NCI-H1048 (cell line): Measurements from ENCODE around the gene COL6A1.

Experiments used
- DNase-seq: peaks from one replicate; lab custom pipeline; 2025; lab: John Stamatoyannopoulos, UW

The COL6A1 gene

DNA sequence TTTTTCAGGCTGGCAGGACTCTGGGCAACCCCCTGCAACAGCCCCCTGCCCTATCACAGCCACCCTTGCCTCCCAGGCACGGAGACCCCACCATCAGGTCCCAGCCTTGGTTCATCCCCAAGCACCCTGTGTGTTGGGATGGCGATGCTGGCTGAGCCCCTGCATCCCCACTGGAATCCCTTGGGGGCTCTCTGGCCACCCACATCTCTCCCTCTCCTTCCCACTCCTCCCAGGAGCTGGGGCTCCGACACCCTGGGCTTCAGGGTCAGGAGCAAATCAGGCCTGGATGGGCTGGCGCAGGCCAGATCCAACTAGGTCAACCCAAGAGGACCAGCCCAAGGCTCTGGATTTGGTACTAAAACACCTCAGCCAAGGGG lies 25.9 kb downstream of the COL6A1 start:
- DNase-seq, result no peak

DNA sequence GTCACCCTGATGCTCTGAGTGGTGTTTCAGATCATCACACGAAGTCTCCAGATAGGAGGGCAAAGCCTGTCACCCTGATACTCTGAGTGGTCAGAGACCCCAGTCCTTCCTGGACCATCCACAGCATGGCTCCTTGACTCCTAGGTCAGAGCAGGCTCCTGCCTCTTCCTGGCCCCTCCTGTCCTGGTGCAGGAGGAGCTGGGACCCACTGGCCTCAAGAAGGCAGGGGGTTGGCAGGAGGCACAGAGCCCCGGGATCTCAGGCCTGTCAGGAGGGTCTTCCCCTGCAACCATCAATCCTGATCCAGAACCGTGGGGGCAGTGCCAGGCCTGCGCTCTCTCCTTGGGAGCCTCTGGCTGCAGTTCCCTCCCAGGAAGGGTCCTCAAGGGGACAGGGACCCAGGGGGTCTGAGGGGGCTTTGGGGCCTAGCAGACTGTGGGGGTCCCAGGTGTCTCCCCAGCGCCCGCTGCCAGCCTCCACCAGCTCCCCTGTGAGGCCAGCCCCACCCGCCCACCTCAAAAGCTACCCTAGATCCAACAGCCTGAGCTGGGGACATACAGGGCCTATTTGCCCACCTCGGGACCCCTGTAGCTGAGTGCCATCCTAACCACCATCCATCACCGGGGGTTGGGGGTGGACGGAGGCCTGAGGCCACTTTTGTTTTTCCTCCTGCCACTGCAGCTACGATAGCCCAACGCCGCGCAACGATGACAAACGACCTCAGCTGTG lies 27.5 kb downstream of the COL6A1 start:
- no peak for DNase-seq

DNA sequence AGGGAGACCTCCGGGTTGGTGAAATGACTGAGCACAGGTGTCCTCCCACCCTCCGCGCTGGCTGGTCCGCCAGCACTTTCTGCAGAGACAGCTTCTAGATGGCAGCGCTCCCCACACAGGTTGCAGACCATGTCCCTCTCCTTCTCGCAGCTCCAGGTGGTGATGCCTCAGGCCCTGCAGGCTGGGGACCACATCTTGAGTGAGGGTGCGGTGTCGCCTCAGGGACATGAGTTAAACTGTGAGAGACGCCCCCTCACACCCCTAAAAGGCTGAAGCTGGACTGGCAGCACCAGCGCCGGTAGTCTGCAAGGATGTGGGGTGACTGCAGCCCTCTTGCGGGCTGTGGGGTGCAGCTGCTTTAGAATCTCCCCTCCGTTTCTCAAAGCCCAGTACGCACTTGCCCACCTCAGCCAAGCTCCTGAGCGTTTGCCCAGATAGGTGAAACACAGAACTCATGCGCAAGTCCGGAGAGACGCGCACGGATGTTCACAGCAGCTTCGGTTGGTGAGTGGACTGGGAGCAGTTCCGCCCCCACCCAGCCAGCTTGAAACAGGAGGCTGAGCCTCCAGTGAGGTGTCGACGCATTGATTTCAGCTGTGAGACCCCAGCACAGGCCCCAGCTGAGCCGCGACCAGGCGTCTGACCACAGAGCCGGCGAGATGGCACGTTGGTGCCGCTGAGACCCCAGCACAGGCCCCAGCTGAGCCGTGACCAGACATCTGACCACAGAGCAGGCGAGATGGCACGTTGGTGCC lies 28.6 kb downstream of the COL6A1 start:
- no peak for DNase-seq

DNA sequence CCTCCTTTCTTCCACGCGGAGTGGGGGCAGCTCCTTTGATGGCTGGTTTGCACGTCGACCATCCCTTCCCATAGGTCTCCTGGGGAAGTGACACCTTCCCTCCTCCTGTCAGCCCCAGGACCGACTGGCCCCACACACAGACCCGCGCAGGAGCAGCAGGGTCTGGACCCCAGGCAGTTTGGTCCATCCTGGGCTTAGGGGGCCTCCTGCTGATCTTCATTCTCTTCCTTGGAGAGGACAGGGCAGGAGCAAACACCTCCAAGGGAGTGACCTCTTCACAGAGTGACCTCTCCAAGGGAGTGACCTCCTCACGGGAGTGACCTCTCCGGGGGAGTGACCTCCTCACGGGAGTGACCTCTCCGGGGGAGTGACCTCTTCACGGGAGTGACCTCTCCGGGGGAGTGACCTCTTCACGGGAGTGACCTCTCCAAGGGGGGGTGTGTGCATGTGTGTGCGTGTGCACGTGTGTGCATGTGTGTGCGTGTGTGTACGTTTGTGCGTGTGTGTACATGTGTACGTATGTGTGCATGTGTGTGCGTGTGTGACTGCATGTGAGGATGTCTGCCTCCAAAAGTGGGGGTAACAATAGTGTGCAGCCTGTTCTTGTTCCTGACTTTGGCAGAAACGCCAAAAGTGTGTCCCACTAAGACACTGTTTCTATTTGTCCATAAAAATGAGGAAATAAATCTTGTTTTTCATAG lies 29.8 kb downstream of the COL6A1 start:
- no peak for DNase-seq

DNA sequence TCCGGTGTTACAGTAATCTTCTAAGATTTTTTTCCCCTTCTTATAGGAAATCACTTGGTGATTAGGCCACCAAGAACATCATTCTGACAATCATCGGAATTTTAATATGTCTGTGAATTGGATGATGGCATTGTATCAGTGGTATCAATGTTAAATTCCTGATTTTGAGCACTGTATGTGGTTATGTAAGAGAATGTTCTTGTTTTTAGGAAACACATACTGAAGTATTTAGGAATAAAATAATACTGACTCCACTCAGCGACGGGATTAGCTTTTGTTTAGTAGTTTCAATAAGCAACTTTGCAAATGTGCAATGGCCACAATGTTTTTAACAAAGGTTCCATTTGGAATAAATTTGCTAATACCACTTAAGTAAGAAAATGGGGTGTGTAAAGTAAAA lies 30.6 kb downstream of the COL6A1 start:
- DNase-seq, result no peak

DNA sequence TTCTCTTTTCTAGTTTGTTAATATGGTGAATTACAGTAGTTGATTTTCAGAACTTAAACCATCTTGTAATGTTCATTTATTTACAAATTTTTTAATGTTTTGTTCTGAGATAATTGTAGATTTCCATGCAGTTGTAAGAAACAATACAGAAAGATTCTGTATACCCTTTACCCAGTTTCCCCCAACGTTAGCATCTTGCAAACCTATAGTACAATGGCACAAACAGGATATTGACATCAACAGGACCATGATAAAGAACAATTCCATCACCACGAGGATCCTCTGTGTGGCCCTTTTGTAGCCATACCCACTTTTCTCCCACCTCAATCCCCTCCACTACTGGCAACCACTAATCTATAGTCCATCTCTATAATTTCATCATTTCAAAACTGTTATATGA lies 33.3 kb downstream of the COL6A1 start:
- no peak for DNase-seq

DNA sequence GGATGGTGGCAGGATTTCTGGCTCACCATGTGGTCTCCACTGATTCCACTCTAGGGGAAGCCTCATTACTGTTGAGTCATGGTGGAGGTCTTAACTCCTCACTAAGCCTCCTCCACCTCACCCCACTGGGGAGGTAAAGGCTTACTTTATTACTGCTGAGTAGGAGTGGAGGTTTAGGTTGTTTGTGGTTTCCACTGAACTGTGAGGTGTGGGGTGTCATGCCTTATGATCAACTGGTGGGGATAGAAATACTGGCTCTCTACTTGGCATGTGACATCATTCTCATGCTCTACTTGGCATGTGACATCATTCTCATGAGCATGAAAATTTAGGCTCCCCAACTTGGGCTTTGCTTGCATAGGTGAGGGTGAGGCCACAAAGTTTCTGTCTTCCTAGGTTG lies 35.6 kb downstream of the COL6A1 start:
- DNase-seq, result no peak

DNA sequence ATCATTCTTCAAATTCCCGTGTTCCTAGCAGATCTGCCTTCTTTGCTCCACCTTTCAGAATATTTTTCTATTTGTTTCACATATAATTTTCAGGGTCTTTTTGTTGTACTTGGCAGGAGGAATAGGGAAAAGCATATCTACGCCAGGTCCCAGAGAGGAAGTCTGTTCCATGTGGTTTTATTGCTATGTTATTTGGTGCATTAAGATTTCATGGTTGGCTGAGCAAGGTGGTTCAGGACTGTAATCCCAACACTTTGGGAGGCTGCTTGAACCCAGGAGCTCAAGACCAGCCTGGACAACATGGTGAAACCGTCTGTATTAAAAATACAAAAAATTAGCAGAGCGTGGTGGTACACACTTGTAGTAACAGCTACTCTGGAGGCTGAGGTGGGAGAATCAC lies 36.1 kb downstream of the COL6A1 start:
- DNase-seq, result no peak

DNA sequence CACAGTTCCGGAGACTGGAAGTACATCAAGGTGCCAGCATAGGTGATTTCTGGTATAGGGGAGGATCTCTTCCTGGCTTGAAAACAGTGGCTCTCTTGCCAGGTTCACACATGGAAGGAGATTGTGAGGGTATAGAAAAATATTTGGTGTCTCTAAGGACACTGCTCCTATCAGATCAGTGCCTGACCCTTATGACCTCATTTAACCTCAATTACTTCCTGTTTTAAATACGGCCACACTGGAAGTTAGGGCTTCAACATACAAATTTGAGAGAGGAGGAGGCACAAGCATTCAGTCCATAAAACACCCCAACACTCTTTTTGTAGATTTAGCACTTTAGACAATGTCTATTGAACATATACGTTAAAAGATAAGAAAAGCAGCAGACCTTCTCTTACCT lies 37.0 kb downstream of the COL6A1 start:
- DNase-seq, result no peak

DNA sequence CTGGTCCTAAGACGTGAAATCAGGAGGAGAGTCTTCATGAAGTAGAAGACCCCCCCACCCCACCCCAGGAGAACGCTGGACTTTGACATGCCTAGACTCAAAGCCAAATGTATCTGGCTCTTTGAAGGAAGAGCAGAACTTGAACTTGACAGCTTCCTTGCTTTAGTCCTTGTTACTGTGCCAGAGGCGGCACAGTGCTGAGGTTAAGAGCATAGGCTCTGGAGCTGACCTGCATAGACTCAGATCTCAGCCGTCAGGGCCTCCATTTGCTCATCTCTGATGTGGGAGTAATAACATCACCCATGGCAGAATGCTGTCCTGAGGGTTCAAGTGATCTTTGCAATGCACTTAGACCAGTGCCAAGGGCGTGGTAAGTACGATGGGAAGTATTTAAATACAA lies 39.0 kb downstream of the COL6A1 start:
- DNase-seq, result no peak

DNA sequence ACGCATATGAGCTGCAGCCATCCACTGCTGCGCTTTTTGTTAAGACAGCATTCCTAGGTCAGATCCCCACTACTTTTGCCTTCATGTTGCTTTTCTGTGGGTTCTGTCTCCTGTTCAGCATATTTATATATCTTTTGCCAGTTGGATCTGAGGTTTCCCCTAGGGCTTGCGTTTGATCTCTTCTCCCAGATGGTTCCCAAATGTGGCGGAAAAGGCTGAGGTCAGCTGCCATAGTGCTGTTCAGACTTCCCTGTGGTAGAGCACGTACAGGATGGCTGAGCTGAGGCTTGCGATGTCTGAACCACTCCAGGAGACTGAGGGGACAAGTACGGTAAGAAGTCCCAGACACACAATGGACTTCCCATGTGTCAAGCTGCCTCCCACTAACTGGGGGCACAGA lies 39.8 kb downstream of the COL6A1 start:
- DNase-seq, result no peak

DNA sequence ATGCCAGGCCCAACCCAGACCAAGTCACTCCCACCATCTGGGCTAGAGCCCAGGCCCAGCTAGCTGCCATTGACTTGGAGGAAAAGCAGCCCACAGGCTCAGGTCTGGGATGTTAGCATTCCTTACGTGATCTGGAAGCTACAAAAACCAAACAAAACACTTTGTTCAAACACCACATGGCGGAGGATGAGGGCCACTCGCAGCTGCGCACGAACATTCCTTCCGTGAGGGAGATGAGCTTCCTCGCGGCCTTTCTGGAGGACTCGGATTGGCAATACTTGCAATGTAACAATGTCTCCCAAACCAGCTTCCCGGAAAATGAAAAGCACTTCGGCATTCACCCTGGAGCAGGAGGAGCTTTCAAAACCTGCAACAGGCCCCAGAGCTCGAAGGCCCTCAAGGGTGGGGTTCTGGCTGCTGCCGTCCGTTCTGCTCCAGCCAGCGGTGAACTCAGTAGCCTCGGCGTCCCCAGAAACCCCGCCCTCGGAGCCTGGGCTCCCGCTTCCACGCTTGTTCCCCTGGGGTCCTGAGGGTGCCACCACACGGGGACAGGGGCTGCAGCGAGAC lies 40.5 kb downstream of the COL6A1 start:
- no peak for DNase-seq

DNA sequence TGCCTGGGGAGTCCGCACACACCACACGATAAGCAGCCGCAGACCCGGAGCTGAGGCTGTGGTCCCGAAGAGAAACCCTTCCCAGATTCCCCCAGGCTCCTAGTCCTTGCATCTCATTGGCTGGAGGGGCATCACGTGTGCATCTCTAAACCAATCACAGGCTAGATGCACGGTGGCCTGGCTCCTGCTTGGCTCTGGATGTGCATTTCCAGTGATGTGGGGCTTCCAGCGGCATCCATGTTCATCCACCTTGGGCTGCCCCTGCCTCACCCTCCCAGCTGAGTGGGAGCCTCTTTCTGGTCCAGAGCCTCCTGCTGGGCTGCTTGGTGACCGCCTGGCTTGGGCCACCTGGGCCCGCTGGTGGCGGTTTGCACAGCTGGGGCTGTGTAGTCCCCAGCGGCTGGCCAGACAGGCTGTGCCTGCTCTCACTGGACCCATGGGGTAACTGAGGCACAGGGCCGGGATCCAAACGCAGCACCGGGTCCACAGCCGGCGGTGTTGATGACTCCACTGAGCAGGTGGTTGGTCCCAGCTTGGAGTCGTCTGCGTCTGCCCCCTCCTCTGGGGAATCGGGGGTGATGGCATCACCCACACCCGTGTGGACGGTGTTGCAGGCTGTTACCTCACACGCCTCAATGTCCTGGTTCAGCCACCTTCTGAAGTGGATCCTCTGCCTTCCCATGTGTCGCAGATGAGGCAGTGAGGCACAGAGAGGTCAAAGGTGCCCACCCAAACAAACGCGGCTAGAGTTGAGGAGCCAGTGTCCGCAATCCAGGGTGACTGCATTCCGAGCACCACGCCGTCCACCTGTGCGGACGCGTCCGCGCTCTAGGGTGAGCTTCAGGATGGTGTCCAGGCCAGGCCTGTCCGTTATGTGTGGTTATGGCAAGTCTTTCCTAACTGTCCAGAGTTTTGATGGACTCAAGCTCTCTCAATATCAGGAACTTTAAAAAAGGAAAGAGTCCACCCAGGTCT lies 41.3 kb downstream of the COL6A1 start:
- peak; percentile 13 for DNase-seq

DNA sequence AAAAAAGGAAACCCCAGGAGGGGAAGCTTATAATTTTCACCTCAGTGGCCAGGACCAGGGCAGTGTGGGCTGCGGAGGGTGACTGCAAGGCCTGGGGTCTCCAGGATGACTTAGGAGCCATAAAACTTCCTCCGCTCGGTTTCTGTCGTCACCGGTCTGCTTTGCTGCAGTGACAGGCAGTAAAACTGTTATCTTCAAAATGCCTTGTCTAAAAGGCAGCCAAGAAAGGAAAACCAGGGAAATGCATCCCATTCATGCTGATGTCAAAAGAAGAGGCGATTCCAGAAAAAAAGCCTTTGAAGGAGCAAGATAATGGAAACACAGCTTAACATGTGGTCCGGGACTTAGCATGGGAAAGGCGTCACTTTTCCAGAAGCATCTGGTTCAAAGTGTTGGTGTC lies 42.0 kb downstream of the COL6A1 start:
- DNase-seq, result no peak

DNA sequence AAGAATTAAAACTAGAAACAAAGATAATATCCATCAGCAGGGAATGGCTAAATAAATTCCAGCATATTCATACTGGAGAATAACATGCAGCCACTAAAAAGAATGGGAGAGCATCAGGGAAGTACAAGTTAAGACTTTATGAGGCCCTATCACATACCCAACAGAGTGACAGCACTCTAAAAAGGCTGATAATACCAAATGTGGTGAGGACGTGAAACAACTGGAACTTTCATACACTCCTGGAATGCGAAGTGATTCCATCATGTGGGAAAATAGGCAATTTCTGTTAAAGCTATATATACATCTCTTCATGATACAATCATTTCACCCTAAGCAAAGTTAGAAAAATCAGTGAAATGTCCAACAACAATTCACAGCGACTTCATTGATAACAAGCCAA lies 42.6 kb downstream of the COL6A1 start:
- DNase-seq, result no peak

DNA sequence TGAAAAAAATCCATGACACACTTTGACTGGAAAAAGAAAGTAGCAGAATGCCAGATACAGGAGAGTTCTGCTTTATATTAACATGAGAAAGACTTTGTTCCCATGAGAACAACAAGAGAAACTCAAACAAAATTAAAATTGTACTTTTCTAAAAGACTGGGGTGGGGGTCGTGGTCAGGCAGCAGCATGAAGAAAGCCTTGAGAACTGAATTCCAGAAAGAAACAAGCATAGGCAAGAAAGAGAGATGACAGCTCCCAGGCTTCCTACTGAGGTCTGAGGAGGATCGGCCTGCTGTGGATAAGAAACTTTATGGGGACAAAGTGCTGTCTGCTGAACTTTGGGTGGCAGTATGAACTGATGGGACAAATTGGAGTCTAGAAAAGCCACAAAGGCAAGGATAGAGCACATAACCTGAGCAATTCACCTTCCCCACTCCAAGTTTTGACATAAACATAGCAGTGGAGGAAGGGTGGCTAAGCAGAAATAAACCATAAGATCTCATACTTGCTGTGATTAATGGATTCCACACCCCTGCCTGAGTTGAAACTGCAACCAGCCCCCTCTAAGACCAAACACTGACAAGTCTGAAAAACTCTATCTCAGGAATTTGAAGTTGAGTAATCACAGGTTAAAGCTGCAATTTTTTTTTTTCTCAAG lies 43.7 kb downstream of the COL6A1 start:
- no peak for DNase-seq

DNA sequence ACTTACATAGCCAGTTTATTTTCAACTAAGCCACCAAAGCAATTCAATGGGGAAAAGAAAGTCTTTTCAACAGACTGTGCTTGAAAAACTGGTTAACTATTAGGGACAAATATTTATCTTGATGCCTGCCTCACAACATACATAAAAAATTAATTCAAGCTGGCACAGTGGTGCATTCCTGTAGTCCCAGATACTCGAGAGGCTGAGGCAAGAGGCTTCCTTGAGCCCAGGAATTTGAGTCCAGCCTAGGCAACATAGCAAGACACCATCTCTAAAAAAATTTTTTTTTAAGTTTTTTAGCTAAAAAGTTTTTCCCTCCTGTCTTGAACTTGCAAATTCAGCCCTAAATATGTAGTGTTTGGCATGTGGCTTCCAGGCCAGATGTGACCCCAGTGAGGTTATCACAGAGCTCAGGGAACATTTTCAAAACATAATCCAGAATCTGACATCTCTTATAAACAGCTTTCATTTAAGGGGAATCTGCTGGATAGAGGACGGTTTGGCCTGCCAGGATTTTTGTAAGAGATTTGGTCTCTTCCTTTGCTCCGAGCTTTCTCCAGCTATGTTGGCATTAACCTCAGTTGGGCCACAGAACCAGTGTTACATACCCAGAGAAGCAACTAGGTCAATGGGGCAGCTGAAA lies 46.4 kb downstream of the COL6A1 start:
- no peak for DNase-seq

DNA sequence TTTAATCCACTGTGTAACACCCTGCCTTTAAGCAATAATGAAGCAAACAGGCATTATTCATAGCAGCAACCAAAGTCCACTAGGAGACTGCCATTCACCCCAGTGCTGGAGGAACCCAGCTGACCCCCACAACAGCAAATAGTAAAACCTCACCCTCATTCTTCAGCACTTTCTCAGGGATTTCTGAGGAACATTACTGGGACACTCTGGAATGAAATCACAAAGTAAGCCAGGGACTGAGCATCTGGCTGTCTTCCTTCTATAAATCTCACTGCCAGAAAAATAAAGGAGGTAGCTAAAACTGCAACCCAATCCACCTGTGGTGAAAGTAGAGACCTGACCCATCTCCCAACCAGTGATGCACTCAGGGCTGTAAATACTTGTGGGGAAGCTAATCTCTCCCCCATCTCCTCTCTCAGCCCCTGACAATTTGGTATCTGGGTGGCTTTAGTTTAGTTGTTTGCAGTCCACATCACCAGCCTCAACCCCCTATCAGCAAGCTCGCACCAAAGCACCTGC lies 47.1 kb downstream of the COL6A1 start:
- no peak for DNase-seq

DNA sequence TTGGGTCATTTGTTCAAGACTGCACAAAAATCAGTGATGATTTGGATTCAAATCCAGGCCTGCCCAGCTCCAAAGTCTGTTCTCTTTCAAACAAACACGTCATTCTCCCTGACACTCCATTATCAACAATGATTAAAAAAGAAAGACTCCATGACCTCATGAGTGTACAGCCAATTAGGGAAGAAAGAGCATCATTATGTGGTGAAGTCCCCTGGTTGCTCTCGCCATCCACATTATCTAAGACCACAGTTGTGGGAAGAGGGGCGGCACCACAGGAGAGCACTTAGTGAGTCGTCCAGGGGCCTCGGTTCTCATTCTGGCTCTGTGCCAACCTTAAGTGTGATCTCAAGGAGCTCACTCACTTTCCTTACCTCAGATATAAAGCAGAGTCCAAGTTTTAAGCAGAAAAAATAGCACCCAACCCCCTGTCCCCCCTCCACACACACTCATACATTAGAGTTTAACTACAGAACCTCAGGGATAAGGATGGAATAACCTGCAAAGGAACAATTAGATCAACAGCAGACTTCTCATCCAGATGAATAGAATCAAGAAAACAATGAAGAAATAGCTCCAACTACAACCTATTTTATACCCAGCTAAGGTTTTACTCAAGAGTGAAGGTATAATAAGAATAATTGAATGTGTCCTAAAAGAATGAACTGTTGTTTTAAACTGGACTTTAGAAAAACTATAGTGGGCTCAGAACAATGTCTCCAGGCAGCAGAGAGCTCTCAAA lies 47.8 kb downstream of the COL6A1 start:
- no peak for DNase-seq

DNA sequence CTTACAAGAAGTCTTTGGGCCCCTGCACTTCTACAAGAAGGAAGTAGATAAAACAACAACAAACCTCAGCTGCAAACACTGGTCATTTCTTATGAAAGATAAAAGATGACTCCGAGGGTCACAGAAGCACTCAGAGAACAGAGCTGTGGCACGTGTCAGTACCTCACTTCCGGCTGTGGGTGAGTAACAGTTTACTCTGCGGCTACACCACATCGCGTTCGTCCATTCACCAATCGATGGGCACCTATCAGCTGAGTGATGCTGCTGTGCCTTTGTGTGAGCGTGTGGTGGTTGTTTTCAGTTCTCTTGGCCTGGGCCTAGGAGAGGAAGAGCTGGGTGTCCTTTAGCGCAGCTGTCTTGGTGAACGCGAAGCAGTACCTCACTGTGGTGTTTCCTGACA lies 49.9 kb downstream of the COL6A1 start:
- DNase-seq, result no peak
